DMS53 (cell line): ENCODE results near the gene MEMO1.

Source experiments
- DNase-seq: peaks from one replicate; lab custom pipeline; 2025; lab: John Stamatoyannopoulos, UW

The MEMO1 gene

GRCh38 chr2:31823558-31823957, 187.2 kb downstream of the MEMO1 start:
- DNase-seq = no peak

- DNase-seq = no peak
Observed at GRCh38 chr2:31822587-31822986, 188.2 kb downstream of the MEMO1 start.
